Psoas muscle (tissue), 8 donors: ENCODE results near the gene PATZ1. TPM values are rescaled to one million over a fixed set of nuclear protein-coding genes. Genes with fewer than 3 reads are reported as not detected.

Source experiments
- ATAC-seq, 4 donors: fragments of 200-7000 bp; cut with Tn5 transposase; one replicate each; pipeline ENCODE4 v1.9.1; 2020; ENCODE audit warnings: moderate library complexity in 3 of 4, mild to moderate bottlenecking in 2 of 4
- DNase-seq, 2 donors: peaks; one replicate each; pipeline ENCODE4 v3.0.0-alpha.2; 2020
- H3K27ac ChIP-seq: fragments of 200-600 bp; one replicate; pipeline ENCODE4 v1.8.0; 2022
- H3K27me3 ChIP-seq, 3 donors: fragments of 200-600 bp in 1 of 3; one replicate each; pipeline versions ENCODE4 v1.6.1 to v1.8.0; 2013 to 2022; ENCODE audit warnings: low read length in 2 of 3, mild to moderate bottlenecking in 2 of 3, moderate library complexity in 1 of 3; ENCODE audit not compliant: insufficient read depth in 3 of 3
- H3K36me3 ChIP-seq, 2 donors: fragments of 200-600 bp in 1 of 2; one replicate each; pipeline versions ENCODE4 v1.6.1 to v1.8.0; 2013 to 2022; ENCODE audit warnings: low read depth in 1 of 2, mild to moderate bottlenecking in 1 of 2, moderate library complexity in 1 of 2; ENCODE audit not compliant: insufficient read depth in 1 of 2
- H3K4me1 ChIP-seq: fragments of 200-600 bp; one replicate; pipeline ENCODE4 v1.8.0; 2022
- H3K4me3 ChIP-seq: fragments of 200-600 bp; one replicate; pipeline ENCODE4 v1.8.0; 2022; ENCODE audit warnings: mild to moderate bottlenecking
- H3K9me3 ChIP-seq: fragments of 200-600 bp; one replicate; pipeline ENCODE4 v1.8.0; 2022
- WGBS, 3 donors: extraction: QIAGEN DNeasy Blood & Tissue Kit; methylation state at CpG; one replicate each; pipeline versions ENCODE4 v1.1.6 to v1.1.7; 2013; 5-methylcytosine and 5-hydroxymethylcytosine counted together
- intact Hi-C, 2 donors: fragments of 100-400 bp; cut with DNase I; formaldehyde crosslinking; loops; one replicate each; pipeline versions ENCODE4 v1.11.0 to v1.14.2; 2022
- polyA plus RNA-seq, 3 donors: library from polyadenylated mRNA; stranded (reverse); fragments of 200-250 nt; gene quantifications; one replicate each; pipeline ENCODE4 v1.2.3, GENCODE V29; 2013
- total RNA-seq, 4 donors: library from RNA; stranded (reverse); fragmentation: NEBNext Ultra II Directional in 2 of 4; extraction: Animal tissue kit (Norgen Biotek cat#: 25700) in 2 of 4; gene quantifications; one replicate each; pipeline versions ENCODE4 v1.2.1 to v1.2.4, GENCODE V29; 2021 to 2023
- TF ChIP-seq, protein P1 (sequence below): fragments of 200-600 bp; IDR thresholded peaks from one replicate; pipeline ENCODE4 v1.8.0; 2022; ENCODE audit warnings: antibody characterized with exemption
- donor health status: healthy with polysubstance abuse.
- donor health status: DM: no; HTN: no; CAD: no; lungs with moderate emphysema.
- donor health status: Bipolar disorder and iron deficiency.
- donor health status: healthy.
- donor health status: DM: yes; HTN: yes; CAD: no.
- donor health status: DM: no; HTN: no; CAD: no.
- donor health status: DM: no; HTN: no; CAD: no.
- donor health status: DM: yes; HTN: yes; CAD: no.

Gene PATZ1
- total and polyA plus RNA-seq, 7 donors = 5.2 to 14.2 (median 9.2) TPM

DNA sequence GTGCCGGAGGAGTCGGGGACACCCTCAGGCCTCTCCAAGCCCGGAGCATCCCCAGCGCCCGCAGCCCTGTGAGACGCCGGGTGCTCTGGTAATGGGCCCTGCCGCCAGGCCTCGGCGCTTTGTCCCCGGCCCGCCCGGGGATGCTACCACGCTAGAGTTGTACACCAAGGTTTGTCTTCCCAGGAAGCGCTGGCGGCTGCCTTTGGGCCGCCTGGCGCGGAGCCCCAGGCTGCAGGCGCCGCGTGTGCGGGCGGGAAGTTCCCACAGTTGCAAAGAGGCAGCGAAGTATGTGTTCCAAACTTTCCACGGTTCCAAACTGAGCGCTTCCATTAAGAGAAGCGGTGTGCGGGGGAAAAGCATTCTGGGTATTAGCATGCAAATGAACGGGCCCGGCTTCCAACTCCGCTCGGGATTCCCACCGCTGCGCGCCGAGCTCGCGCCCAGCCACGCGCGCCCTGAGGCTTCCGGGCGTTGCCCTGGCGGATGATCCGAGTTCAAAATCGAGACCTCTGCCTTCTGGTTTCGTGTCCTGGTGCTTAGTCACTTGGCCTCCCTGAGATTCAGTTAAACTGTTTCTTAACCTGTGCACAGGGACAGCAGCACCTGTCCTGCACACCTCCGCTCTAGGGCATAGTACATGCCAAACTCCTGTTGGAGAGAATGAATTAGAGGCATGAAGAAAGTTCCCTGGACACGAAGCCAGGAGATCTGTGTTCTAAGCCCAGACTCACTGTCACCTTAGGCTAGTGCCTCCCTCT, 1.3 kb upstream of the PATZ1 start:
- DNase-seq (peak; percentile 64 to 79), ATAC-seq (peak; percentile 36 to 59 (median 52))
- TF ChIP-seq, protein P1, sequence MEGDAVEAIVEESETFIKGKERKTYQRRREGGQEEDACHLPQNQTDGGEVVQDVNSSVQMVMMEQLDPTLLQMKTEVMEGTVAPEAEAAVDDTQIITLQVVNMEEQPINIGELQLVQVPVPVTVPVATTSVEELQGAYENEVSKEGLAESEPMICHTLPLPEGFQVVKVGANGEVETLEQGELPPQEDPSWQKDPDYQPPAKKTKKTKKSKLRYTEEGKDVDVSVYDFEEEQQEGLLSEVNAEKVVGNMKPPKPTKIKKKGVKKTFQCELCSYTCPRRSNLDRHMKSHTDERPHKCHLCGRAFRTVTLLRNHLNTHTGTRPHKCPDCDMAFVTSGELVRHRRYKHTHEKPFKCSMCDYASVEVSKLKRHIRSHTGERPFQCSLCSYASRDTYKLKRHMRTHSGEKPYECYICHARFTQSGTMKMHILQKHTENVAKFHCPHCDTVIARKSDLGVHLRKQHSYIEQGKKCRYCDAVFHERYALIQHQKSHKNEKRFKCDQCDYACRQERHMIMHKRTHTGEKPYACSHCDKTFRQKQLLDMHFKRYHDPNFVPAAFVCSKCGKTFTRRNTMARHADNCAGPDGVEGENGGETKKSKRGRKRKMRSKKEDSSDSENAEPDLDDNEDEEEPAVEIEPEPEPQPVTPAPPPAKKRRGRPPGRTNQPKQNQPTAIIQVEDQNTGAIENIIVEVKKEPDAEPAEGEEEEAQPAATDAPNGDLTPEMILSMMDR = no peak
- H3K4me1 ChIP-seq = peaks cover 24% of the 10 kb centered on the region
- no peaks in the 10 kb centered on the region for H3K27me3 ChIP-seq
- WGBS, 3 donors = 1% methylated on average over 42 to 50 of the region's 50 CpGs
- peak overlapping the region; percentile 81 for H3K4me3 ChIP-seq
- H3K36me3 ChIP-seq = peaks cover 0 to 6% of the 10 kb centered on the region in 2 donors
- intact Hi-C loops = loop anchor here (1.0 to 10.0 kb wide), 4 partner anchors 51 to 285 kb away; partner anchors contain the start of genes DRG1 (in 2 of the 2) and EIF4ENIF1 (in 1 of the 2)
- peak overlapping the region; percentile 62 for H3K27ac ChIP-seq
- H3K9me3 ChIP-seq = no peaks in the 10 kb centered on the region

DNA sequence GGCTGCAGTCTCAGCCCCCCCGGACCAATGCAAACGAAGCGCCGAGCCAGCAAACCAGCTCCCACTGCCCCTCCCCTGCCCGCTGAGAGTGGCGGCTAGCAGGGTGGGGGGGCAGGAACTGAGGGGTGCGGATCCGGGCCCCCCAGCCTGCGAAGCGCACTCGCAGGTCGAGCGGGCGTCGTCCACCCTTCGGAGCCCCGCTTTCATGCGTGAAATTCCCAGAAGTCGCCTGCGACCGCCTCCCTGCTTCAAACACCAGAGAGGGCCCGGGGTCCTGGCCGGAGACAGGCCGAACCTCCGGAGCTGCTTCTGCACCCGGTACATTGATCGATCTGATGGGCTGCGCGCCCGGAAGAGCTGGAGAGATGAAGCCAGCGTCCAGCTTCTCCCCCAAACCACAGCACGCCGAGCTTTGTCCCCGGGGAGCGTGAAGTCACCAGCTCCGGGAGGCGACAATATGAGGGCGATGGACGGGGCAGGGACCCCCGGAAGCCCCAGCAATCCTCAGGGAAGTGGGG, 646 bp upstream of the PATZ1 start:
- no peaks in the 10 kb centered on the region for H3K9me3 ChIP-seq
- H3K27me3 ChIP-seq = no peaks in the 10 kb centered on the region
- intact Hi-C loops = loop anchor here (1.0 to 10.0 kb wide), 4 partner anchors 52 to 286 kb away; partner anchors contain the start of genes DRG1 (in 2 of the 2) and EIF4ENIF1 (in 1 of the 2)
- peak overlapping the region; percentile 62 for H3K27ac ChIP-seq
- H3K4me1 ChIP-seq = peaks cover 24% of the 10 kb centered on the region
- ATAC-seq (peak in 3 of 4 donors; percentile 1 to 24 (median 7)), DNase-seq (peak; percentile 49 to 77)
- H3K4me3 ChIP-seq = peak overlapping the region; percentile 81
- TF ChIP-seq, protein P1 = no peak
- 0% methylated on average over 37 to 40 of the region's 40 CpGs for WGBS, 3 donors
- H3K36me3 ChIP-seq = peaks cover 0 to 13% of the 10 kb centered on the region in 2 donors

DNA sequence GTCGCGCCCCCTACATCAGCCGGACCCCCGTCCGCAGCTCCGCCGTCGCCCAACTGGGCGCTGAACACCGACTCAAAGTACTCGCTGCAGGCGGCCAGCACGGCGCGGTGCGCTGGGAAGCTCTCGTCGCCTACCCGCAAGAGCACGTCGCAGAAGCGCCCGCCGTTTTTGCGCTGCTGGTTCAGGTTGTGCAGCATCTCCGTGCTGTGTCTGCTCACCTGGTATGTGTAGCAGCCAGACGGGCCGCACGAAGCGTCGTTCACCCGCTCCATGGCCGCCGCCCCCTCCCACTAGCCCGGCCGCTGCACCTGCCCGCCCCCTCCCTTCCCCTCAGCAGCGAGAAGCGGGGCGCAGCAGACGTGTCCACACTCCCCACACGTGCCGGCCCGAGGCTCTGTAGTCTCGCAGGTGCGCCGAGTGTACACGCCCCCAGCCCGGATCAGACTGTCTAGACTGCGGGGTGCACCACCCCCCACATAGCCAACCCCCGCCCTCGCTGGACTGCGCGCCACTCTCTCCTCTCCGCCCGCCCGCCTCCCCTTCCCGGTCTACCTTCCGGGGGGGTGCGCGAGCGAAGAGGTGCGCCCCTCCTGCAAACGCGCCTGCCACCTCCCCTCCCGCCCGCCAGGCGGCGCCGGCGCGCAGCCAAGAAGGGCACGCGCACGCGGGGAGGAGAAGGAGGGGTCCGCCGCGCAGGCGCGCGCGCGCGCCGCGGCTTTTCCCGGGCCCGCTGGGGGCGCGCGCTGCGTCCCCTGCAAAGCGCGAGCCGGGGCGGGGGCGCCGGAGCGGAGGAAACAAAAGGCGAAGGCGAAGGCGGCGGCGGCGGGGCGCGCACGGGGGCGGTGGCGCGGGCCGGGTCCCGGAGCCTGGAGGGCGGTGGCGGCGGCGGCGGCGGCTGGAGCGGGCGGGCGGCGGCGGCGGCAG, 553 bp downstream of the PATZ1 start:
- Histone ChIP-seq H3K4me1 (peaks cover 24% of the 10 kb centered on the region), H3K27ac (peak overlapping the region; percentile 74)
- intact Hi-C loops = loop anchor here (2.0 to 10.0 kb wide), 3 partner anchors 53 to 287 kb away; partner anchors contain the start of genes DRG1 (in 1 of the 2) and EIF4ENIF1 (in 1 of the 2)

More for the DNA sequence above, 553 bp downstream of the PATZ1 start:
- H3K9me3 ChIP-seq = no peaks in the 10 kb centered on the region
- TF ChIP-seq, protein P1 = peak; percentile 80
- peak; percentile 89 to 92 for DNase-seq
- H3K4me3 ChIP-seq = peak overlapping the region; percentile 81
- peak; percentile 74 to 83 (median 82) for ATAC-seq
- no peaks in the 10 kb centered on the region for H3K27me3 ChIP-seq
- H3K36me3 ChIP-seq = peaks cover 0 to 25% of the 10 kb centered on the region in 2 donors
- WGBS, 3 donors = 5 to 10% (median 7%) methylated on average over 74 to 120 of the region's 126 CpGs
